Measurements from ENCODE around the gene MOK. TPM values are rescaled to one million over a fixed set of nuclear protein-coding genes. Genes with fewer than 3 reads are reported as not detected.
"Not testable (repeated sequence)": the region's sequence is repeated elsewhere in the genome, so short reads cannot be mapped to it uniquely, and the experiment has no call there.

The MOK gene, protein sequence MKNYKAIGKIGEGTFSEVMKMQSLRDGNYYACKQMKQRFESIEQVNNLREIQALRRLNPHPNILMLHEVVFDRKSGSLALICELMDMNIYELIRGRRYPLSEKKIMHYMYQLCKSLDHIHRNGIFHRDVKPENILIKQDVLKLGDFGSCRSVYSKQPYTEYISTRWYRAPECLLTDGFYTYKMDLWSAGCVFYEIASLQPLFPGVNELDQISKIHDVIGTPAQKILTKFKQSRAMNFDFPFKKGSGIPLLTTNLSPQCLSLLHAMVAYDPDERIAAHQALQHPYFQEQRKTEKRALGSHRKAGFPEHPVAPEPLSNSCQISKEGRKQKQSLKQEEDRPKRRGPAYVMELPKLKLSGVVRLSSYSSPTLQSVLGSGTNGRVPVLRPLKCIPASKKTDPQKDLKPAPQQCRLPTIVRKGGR
- 32.8 and 38.4 TPM in 2 replicates for total RNA-seq (2014; rRNA removed; shearing (Covaris generic))

GRCh38 chr14:102304611-102305506 is at the start of gene MOK:
MOK (minus strand) TSS chr14:102305164; CDS start chr14:102304968, 196 bp downstream.
- peak; percentile 92 for DNase-seq (ENCODE audit: low read depth)

GRCh38 chr14:102353126-102353619 is 48.2 kb upstream of the MOK start:
- DNase-seq (ENCODE audit: low read depth): no peak

DNA sequence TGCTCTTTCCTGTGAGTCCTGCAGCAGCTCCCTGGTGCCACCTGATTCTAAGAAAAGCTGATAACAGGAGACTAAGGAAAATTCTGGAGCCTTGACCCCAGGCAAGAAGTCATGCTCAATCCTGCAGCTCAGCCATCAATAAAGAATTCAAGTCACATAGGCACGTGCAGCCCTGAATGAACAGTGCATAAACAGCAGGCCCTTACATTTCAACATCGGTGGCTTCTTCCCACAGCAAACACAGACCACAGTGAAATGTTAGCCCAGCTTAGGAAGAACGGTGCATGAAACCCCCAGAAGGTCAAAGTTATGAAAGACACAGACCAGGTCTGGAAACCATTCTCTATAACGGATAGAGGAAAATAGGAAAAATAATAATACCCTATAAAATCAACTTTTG is 47.2 kb upstream of the MOK start:
- DNase-seq (ENCODE audit: low read depth): no peak

- not testable (repeated sequence) for DNase-seq (ENCODE audit: low read depth)
Measured at GRCh38 chr14:102351593-102351992, 46.6 kb upstream of the MOK start.

DNA sequence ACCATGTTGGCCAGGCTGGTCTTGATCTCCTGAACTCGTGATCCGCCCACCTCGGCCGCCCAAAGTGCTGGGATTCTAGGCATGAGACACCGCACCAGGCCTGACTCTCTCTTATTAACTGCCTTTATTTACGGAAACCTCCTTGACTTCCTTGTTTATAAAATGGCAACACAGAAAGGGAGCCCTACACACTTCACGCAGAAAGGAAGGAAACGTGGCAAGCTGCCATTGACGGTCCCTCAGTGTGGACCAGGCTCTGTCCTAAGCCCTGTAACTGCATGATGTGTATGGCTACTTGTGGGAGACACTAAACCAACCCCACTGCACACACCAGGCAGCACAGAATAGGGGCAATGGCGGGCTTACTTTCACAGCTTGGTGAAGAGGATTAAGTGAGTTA is 46.1 kb upstream of the MOK start:
- no peak for DNase-seq (ENCODE audit: low read depth)

DNA sequence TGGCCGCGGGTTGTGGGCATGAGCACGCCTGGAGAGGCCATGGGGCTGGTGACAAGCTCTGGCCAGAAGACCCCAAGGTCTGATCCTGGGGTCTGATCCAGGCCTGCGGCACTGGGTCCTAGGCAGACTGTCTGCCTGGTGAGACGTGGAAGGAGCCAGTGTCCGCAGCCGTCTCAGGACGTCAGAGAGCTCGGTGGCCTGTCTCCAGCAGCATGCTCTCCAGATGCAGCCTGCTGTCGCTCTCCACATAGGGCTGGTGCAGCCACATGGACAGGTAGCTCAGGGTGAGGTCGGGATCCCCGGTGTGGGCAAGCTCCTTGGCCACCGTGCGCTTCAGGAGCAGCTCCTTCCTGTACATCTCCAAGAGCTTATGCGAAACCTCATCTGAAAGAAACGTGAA is 43.4 kb upstream of the MOK start:
- no peak for DNase-seq (ENCODE audit: low read depth)

DNA sequence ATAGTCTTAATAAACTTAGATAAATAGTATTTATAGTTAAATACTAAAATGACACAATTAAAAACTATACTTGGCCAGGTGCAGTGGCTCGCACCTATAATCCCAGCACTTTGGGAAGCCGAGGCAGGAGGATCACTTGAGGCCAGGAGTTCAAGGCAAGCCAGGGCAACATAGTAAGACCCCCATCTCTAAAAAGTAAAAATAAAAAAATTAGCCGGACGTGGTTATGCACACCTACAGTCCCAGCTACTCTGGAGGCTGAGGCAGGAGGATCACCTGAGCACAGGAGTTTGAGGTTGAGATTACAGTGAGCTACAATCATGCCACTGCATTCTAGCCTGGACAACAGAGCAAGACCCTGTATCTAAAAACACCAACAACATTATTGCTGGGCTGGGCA is 41.7 kb upstream of the MOK start:
- no peak for DNase-seq (ENCODE audit: low read depth)

DNA sequence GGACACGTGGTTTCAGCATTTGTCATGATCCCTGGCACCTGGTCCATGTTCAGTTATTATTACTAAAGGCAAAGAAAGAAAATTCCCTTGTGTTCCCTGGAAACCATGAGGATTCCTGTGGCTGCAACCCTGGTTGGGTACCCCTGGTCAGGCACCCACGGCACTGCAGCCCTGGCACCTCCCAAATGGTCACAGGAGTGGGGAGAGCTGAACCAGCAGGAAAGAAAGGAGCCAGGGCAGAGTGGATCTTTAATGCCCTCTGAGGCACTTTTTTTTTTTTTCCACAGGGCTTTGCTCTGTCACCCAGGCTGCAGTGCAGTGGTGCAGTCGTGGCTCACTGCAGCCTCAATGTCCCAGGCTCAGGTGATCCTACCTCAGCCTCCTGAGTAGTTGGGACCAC is 40.3 kb upstream of the MOK start:
- no peak for DNase-seq (ENCODE audit: low read depth)

DNA sequence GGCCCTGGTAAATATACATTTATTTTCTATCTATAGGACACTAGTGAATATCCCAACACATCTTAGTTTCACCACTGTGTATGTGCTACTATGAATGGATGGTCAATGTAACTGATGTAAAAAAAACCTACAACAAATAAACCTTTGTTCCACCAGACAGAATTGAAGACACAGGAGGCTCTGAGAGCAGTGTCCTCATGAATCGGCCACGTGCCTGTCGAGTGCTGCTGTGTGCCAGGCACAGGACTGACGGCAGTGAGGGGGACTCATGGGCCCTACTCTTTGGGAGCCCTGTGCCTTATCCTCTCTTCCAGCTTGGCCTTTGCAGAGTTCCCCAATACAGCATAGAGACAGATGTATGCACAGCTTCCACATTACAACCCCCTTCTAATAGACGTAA is 39.5 kb upstream of the MOK start:
- DNase-seq (ENCODE audit: low read depth): no peak

- DNase-seq (ENCODE audit: low read depth): no peak
Measured at GRCh38 chr14:102344084-102344483, 39.1 kb upstream of the MOK start.

- no peak for DNase-seq (ENCODE audit: low read depth)
Measured at GRCh38 chr14:102342238-102342637, 37.3 kb upstream of the MOK start.

DNA sequence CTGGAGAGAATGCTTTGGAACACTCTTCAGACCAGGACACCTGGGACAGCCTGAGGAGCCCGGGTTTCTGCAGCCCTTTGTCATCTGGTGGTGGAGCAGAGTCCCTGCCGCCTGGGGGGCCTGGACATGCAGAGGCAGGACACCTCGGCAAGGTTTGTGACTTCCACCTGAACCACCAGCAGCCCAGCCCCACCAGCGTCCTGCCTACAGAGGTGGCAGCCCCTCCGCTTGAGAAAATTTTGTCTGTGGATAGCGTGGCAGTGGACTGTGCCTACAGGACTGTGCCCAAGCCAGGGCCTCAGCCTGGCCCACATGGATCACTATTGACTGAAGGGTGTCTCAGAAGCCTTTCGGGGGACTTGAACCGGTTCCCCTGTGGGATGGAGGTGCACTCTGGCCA is 36.6 kb upstream of the MOK start:
- DNase-seq (ENCODE audit: low read depth): no peak

- DNase-seq (ENCODE audit: low read depth): no peak
Measured at GRCh38 chr14:102338724-102339123, 33.8 kb upstream of the MOK start.

DNA sequence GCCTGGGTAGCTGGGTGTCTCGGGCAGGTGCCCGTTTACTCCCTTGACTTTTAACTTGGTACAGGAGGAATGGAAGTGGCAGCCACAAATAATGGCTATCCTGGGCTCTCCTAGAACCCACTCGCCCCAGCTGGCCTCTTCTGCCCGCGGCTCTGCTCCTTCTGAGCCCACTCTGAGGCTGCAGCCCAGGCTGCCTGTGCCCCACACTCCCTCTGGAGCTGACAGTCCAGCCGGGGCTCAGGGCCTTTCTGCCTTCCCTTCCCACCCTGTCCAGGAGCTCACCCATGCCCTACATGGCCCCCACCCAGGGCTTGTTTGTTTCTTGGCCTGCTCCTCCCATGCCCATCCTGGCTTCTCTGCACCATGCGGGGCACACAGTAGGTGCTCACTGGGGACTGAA is 30.2 kb upstream of the MOK start:
- no peak for DNase-seq (ENCODE audit: low read depth)

DNA sequence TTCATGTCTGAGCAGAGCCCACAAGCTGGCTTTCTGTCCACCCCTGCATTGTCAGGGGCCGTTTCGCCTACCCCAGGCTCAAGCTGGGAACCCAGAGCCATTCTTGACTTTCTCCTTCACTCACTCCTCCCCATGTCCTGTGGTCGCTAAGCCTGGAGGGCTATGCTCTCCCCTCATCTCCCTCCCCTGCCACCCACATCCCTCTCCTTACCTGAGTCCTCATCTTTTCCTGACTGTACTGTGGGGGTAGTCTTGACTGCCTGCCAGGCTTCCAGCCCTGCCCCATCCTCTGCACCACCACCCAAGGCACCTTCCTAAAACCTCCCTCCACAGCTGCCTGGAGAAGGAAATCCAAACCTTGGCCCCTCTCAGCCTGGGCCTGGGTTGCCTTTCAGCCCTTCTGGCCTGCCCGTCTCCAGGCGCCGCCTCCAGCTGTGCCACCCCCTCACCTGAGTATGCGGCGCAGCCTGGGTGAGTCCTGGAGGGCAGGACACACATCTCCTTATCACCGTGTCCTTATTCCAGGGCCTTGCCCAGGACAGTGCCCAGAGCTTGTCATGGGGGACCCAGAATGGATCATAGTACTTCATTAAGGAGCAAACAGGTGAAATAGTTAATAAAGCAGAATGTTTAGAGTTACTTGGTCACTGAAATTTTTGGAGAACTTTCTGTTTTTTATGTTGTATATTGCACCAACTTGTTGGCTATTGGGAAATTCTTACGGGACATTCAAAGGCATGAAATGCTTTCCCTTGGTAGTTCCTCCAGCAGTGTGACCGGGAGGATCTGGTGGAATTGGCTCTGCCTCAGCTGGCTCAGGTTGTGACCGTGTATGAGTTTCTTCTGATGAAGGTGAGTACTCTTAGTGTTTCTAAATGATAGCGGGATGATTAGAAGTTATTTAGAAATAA is 29.1 kb upstream of the MOK start:
- no peak for DNase-seq (ENCODE audit: low read depth)

DNA sequence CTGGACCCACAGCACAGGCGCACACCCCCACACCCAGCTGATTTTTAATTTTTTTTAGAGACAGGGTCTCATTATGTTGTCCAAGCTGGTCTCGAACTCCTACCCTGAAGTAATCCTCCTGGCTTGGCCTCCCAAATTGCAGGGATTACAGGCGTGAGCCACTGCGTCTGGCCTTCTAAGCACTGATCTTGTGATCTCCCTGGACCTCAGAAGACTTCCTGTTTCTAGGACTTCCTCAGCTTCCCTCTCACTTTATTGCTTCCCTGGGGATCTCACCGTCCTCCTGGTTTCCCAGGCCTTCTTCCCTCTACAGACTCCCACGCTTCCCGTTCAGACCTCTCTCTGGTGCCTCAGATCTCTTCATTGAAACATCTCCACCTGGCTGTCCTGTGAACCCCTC is 28.4 kb upstream of the MOK start:
- no peak for DNase-seq (ENCODE audit: low read depth)

DNA sequence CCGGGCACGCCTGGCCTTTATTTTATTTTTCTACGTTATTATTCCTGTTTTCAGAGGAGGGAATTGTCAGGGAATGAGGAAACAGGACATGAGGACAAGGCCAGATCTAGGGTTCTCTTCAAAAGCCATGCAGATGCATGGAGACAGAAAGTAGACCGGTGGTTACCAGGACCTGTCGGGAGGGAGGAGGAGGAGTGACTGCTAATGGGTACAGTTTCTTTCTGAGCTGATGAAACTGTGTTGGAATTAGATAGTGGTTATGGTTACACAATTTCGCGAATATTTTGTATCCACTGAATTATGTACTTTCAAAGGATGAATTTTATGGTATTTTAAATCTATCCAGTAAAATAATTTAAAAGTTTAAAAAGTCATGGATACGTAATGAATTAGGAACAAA is 25.8 kb upstream of the MOK start:
- no peak for DNase-seq (ENCODE audit: low read depth)

GRCh38 chr14:102329381-102329780 is 24.4 kb upstream of the MOK start:
- DNase-seq (ENCODE audit: low read depth): not testable (repeated sequence)

- DNase-seq (ENCODE audit: low read depth): no peak
Measured at GRCh38 chr14:102326583-102326982, 21.6 kb upstream of the MOK start.

GRCh38 chr14:102325791-102326345 is 20.9 kb upstream of the MOK start:
- DNase-seq (ENCODE audit: low read depth): no peak

DNA sequence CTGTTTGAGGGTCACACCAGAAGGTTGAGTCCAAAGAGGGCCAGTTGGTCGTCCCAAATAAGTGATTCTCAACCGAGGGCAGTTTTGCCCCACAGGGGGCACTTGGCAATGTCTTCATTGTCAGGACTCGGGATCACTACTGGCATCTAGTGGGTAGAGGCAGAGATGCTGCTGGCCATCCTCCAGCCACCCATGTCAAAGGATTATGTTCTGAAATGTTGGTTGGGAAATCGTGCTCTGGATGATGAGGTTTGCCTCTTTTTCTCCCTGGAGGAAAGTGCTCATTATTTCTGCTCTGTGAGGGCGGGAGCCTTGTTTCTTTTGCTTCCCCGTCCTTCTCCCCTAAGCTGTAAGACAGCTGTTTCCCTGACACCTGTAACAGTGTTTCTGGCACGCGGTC is 18.1 kb upstream of the MOK start:
- DNase-seq (ENCODE audit: low read depth): peak; percentile 68
